WTC11 (cell line): ENCODE data around the gene C1orf35. TPM values are rescaled to one million over a fixed set of nuclear protein-coding genes. Genes with fewer than 3 reads are reported as not detected.

ENCODE experiments used
- ATAC-seq: fragments of 200-7000 bp; cut with Tn5 transposase; 2 replicates; pipeline ENCODE4 v1.10.0; 2021; ENCODE audit warnings: mild to moderate bottlenecking, moderate library complexity
- CTCF ChIA-PET: fragments of 300-600 bp; sonication (Branson Sonifier 250); formaldehyde crosslinking; loops from one replicate; lab custom pipeline; 2021; ENCODE audit warnings: antibody characterized with exemption; lab: Charles Lee
- POLR2A ChIA-PET: fragments of 350-600 bp; sonication (Branson Sonifier 250); formaldehyde crosslinking; loops from one replicate; lab custom pipeline; 2021; ENCODE audit warnings: antibody characterized with exemption; lab: Charles Lee
- DNase-seq: peaks from one replicate; pipeline ENCODE4 v3.0.0; 2021; ENCODE audit warnings: low spot score
- H3K27ac Mint-ChIP-seq: 2 replicates; pipeline ENCODE4 v1.8.0; 2021; ENCODE audit warnings: mixed read lengths
- H3K27me3 Mint-ChIP-seq: 2 replicates; pipeline ENCODE4 v1.8.0; 2021; ENCODE audit warnings: low read depth, mild to moderate bottlenecking, moderate library complexity, mixed read lengths
- H3K36me3 Mint-ChIP-seq: 2 replicates; pipeline ENCODE4 v1.8.0; 2021; ENCODE audit warnings: mixed read lengths
- H3K4me1 Mint-ChIP-seq: 2 replicates; pipeline ENCODE4 v1.8.0; 2022; ENCODE audit warnings: mixed read lengths
- H3K4me3 Mint-ChIP-seq: 2 replicates; pipeline ENCODE4 v1.8.0; 2021; ENCODE audit warnings: mild to moderate bottlenecking, moderate library complexity, mixed read lengths
- H3K9me3 Mint-ChIP-seq: 2 replicates; pipeline ENCODE4 v1.8.0; 2021; ENCODE audit warnings: mixed read lengths
- AR ChIP-seq: fragments of 250-450 bp; sonication (Bioruptor Pico); IDR thresholded peaks from 2 replicates; pipeline ENCODE4 v1.9.0; 2021; ENCODE audit warnings: mild to moderate bottlenecking
- ATF1 ChIP-seq: sonication (generic); formaldehyde crosslinking; IDR thresholded peaks from 2 replicates; pipeline ENCODE4 v1.8.1; 2023; ENCODE audit warnings: mild to moderate bottlenecking, moderate library complexity, missing genetic modification reagents
- CREB1 ChIP-seq: sonication (generic); formaldehyde crosslinking; IDR thresholded peaks from 2 replicates; pipeline ENCODE4 v1.8.0; 2023; ENCODE audit warnings: mild to moderate bottlenecking, missing genetic modification reagents
- E2F4 ChIP-seq: sonication (generic); formaldehyde crosslinking; IDR thresholded peaks from 2 replicates; pipeline ENCODE4 v1.8.1; 2022; ENCODE audit warnings: low read depth, mild to moderate bottlenecking, moderate library complexity, missing genetic modification reagents, borderline replicate concordance
- EMX1 ChIP-seq: fragments of 250-450 bp; sonication (Bioruptor Pico); IDR thresholded peaks from 2 replicates; pipeline ENCODE4 v1.8.0; 2021; ENCODE audit warnings: mild to moderate bottlenecking
- GABPB1 ChIP-seq: sonication (generic); formaldehyde crosslinking; IDR thresholded peaks from 2 replicates; pipeline ENCODE4 v1.8.1; 2023; ENCODE audit warnings: mild to moderate bottlenecking, missing genetic modification reagents
- GRHL2 ChIP-seq: fragments of 250-450 bp; sonication (Bioruptor Pico); IDR thresholded peaks from 2 replicates; pipeline ENCODE4 v1.8.0; 2022; ENCODE audit warnings: mild to moderate bottlenecking, moderate library complexity; ENCODE audit not compliant: insufficient replicate concordance, severe bottlenecking
- IRF2 ChIP-seq: sonication (generic); formaldehyde crosslinking; IDR thresholded peaks from 2 replicates; pipeline ENCODE4 v1.8.0; 2022; ENCODE audit warnings: low read depth, missing genetic modification reagents, borderline replicate concordance
- JUN ChIP-seq: sonication (generic); formaldehyde crosslinking; IDR thresholded peaks from 2 replicates; pipeline ENCODE4 v1.8.0; 2023; ENCODE audit warnings: mild to moderate bottlenecking, missing genetic modification reagents
- NFE2L1 ChIP-seq: sonication (generic); formaldehyde crosslinking; IDR thresholded peaks from 2 replicates; pipeline ENCODE4 v1.8.1; 2023; ENCODE audit warnings: missing genetic modification reagents
- NFYB ChIP-seq: sonication (generic); formaldehyde crosslinking; conservative IDR thresholded peaks from 2 replicates; pipeline ENCODE4 v1.8.0; 2022; ENCODE audit warnings: low read depth, missing genetic modification reagents
- PRDM15 ChIP-seq: sonication (generic); formaldehyde crosslinking; IDR thresholded peaks from 2 replicates; pipeline ENCODE4 v1.8.0; 2022; ENCODE audit warnings: missing genetic modification reagents
- ZBTB43 ChIP-seq: sonication (generic); formaldehyde crosslinking; IDR thresholded peaks from 2 replicates; pipeline ENCODE4 v1.8.1; 2023; ENCODE audit warnings: mild to moderate bottlenecking, missing genetic modification reagents
- ZNF121 ChIP-seq: sonication (generic); formaldehyde crosslinking; IDR thresholded peaks from 2 replicates; pipeline ENCODE4 v1.8.0; 2023; ENCODE audit warnings: missing genetic modification reagents
- ZNF138 ChIP-seq: sonication (generic); formaldehyde crosslinking; conservative IDR thresholded peaks from 2 replicates; pipeline ENCODE4 v1.8.1; 2022; ENCODE audit warnings: mild to moderate bottlenecking, moderate library complexity, missing genetic modification reagents
- ZNF671 ChIP-seq: fragments of 250-450 bp; sonication (Bioruptor Pico); IDR thresholded peaks from 2 replicates; pipeline ENCODE4 v1.8.0; 2021; ENCODE audit warnings: mild to moderate bottlenecking
- total RNA-seq: library from RNA; stranded (reverse); gene quantifications from 3 replicates; pipeline ENCODE4 v1.2.3, GENCODE V29; 2021

C1orf35 gene
- total RNA-seq, 1 experiment from 2014 or later: 33.8 TPM

GRCh38 chr1:228094432-228095016 lies 8.6 kb downstream of the C1orf35 start (continued):
- no peak for TF ChIP-seq ZBTB43 (CRISPR knock-in tag)
- no peak for TF ChIP-seq JUN (CRISPR knock-in tag)

- H3K4me1 Mint-ChIP-seq: peaks cover 16% of the 10 kb centered on the region
- no peak overlapping the region for H3K27ac Mint-ChIP-seq
- H3K36me3 Mint-ChIP-seq: peaks cover 43% of the 10 kb centered on the region
- TF ChIP-seq CREB1 (CRISPR knock-in tag): no peak
- no peak for TF ChIP-seq ZBTB43 (CRISPR knock-in tag)
- peaks cover 11% of the 10 kb centered on the region for H3K9me3 Mint-ChIP-seq
- ATAC-seq (no peak), DNase-seq (no peak)
- no peaks in the 10 kb centered on the region for H3K27me3 Mint-ChIP-seq
- ChIA-PET CTCF (interaction anchor here (0.7 to 0.8 kb wide), 2 partner anchors 33 to 89 kb away, joined by 3 read pairs; no protein-coding TSS in a partner anchor), POLR2A (interaction anchor here (2.0 kb wide), 1 partner anchor 11 kb away, joined by 4 read pairs; the partner anchor contains the start of gene ARF1)
- H3K4me3 Mint-ChIP-seq: no peak overlapping the region
Observed at GRCh38 chr1:228093050-228093906, 9.8 kb downstream of the C1orf35 start.

- TF ChIP-seq IRF2 (CRISPR knock-in tag) (no peak), AR (CRISPR knock-in tag) (no peak), NFYB (CRISPR knock-in tag) (no peak), NFE2L1 (CRISPR knock-in tag) (no peak), PRDM15 (CRISPR knock-in tag) (no peak), E2F4 (no peak), ATF1 (no peak), EMX1 (no peak), ZNF121 (CRISPR knock-in tag) (no peak), GABPB1 (CRISPR knock-in tag) (no peak), ZNF671 (CRISPR knock-in tag) (no peak), JUN (CRISPR knock-in tag) (no peak), GRHL2 (CRISPR knock-in tag) (no peak), ZNF138 (no peak)
- peaks cover 22% of the 10 kb centered on the region for H3K4me1 Mint-ChIP-seq
- CTCF ChIA-PET: interaction anchor here (0.8 kb wide), 2 partner anchors 89 to 93 kb away, joined by 3 to 4 read pairs; no protein-coding TSS in a partner anchor
- POLR2A ChIA-PET: interaction anchor here (2.0 kb wide), 1 partner anchor 10 kb away, joined by 4 read pairs; the partner anchor contains the start of gene ARF1
- ATAC-seq: no peak
- peaks cover 36% of the 10 kb centered on the region for H3K36me3 Mint-ChIP-seq
- DNase-seq: no peak
- H3K27me3 Mint-ChIP-seq: no peaks in the 10 kb centered on the region
- peaks cover 11% of the 10 kb centered on the region for H3K9me3 Mint-ChIP-seq
- H3K27ac Mint-ChIP-seq: no peak overlapping the region
- H3K4me3 Mint-ChIP-seq: no peak overlapping the region
Observed at GRCh38 chr1:228092342-228093049, 10.6 kb downstream of the C1orf35 start.
